GM23338 (cell line): ENCODE results near the gene SETMAR. TPM values are rescaled to one million over a fixed set of nuclear protein-coding genes. Genes with fewer than 3 reads are reported as not detected.

Experiments used
- ATAC-seq: fragments of 200-7000 bp; cut with Tn5 transposase; 3 replicates; pipeline ENCODE4 v1.9.1; 2020
- DNase-seq: peaks from one replicate; pipeline ENCODE4 v3.0.0-alpha.2; 2015; ENCODE audit warnings: low spot score
- H2AFZ ChIP-seq: fragments of 200-600 bp; sonication (generic); 2 replicates; pipeline ENCODE4 v1.8.0; 2016; ENCODE audit warnings: antibody characterized with exemption, mild to moderate bottlenecking, moderate library complexity
- H3F3A ChIP-seq: fragments of 200-600 bp; sonication (generic); replicated peaks from 2 replicates; pipeline ENCODE4 v1.8.0; 2017; ENCODE audit warnings: antibody characterized with exemption, mixed run types, low read depth
- H3K27ac ChIP-seq: fragments of 200-600 bp; sonication (generic); 2 replicates; pipeline ENCODE4 v1.6.1; 2016; ENCODE audit warnings: low read depth
- H3K27me3 ChIP-seq: fragments of 200-600 bp; sonication (generic); 2 replicates; pipeline ENCODE4 v1.8.0; 2016; ENCODE audit warnings: mild to moderate bottlenecking, mixed run types, moderate library complexity; ENCODE audit not compliant: insufficient read depth
- H3K36me3 ChIP-seq: fragments of 200-600 bp; sonication (generic); 2 replicates; pipeline ENCODE4 v1.8.0; 2016; ENCODE audit warnings: mild to moderate bottlenecking; ENCODE audit not compliant: insufficient read depth
- H3K4me1 ChIP-seq: fragments of 200-600 bp; sonication (generic); 2 replicates; pipeline ENCODE4 v1.8.0; 2016; ENCODE audit warnings: mild to moderate bottlenecking, moderate library complexity; ENCODE audit not compliant: insufficient read depth
- H3K4me2 ChIP-seq: fragments of 200-600 bp; sonication (generic); 2 replicates; pipeline ENCODE4 v1.7.1; 2017; ENCODE audit warnings: mixed run types
- H3K4me3 ChIP-seq: fragments of 200-600 bp; sonication (generic); 2 replicates; pipeline ENCODE4 v1.6.1; 2016; ENCODE audit warnings: mixed run types
- H3K79me2 ChIP-seq: fragments of 200-600 bp; sonication (generic); replicated peaks from 2 replicates; pipeline ENCODE4 v1.8.0; 2017; ENCODE audit warnings: mild to moderate bottlenecking; ENCODE audit not compliant: insufficient read depth
- H3K9me2 ChIP-seq: fragments of 200-600 bp; sonication (generic); 2 replicates; pipeline ENCODE4 v1.8.0; 2017; ENCODE audit not compliant: insufficient read depth
- H4K20me1 ChIP-seq: fragments of 200-600 bp; sonication (generic); replicated peaks from 2 replicates; pipeline ENCODE4 v1.8.0; 2017; ENCODE audit warnings: mild to moderate bottlenecking; ENCODE audit not compliant: insufficient read depth
- H3K27ac Mint-ChIP-seq: 2 replicates; pipeline ENCODE4 v1.8.0; 2020; ENCODE audit warnings: inconsistent platforms, mild to moderate bottlenecking, moderate library complexity, mixed read lengths
- H3K27me3 Mint-ChIP-seq: 3 replicates; pipeline ENCODE4 v1.8.0; 2022; ENCODE audit warnings: low read depth, mild to moderate bottlenecking, moderate library complexity, mixed read lengths, inconsistent platforms; ENCODE audit not compliant: insufficient read depth, poor library complexity
- H3K36me3 Mint-ChIP-seq: 3 replicates; pipeline ENCODE4 v1.8.0; 2021; ENCODE audit warnings: low read depth, mild to moderate bottlenecking, inconsistent platforms, moderate library complexity, mixed read lengths
- H3K4me1 Mint-ChIP-seq: 3 replicates; pipeline ENCODE4 v1.8.0; 2020; ENCODE audit warnings: mild to moderate bottlenecking, inconsistent platforms, mixed read lengths
- H3K4me3 Mint-ChIP-seq: 3 replicates; pipeline ENCODE4 v1.8.0; 2021; ENCODE audit warnings: moderate library complexity, mild to moderate bottlenecking, inconsistent platforms, mixed read lengths
- H3K9me3 Mint-ChIP-seq: 3 replicates; pipeline ENCODE4 v1.8.0; 2020; ENCODE audit warnings: moderate library complexity, mild to moderate bottlenecking, inconsistent platforms, mixed read lengths
- CTCF ChIP-seq, 2 experiments: fragments of 200-600 bp in 1 of 2; sonication (generic) in 1 of 2; conservative IDR thresholded peaks; 2 replicates each; pipeline versions ENCODE4 v1.5.1 to v1.6.1; 2016 to 2017; ENCODE audit warnings: antibody characterized with exemption in 2 of 2, low read depth in 2 of 2, mild to moderate bottlenecking in 2 of 2, moderate library complexity in 1 of 2
- EZH2phosphoT487 ChIP-seq: fragments of 200-600 bp; sonication (generic); IDR thresholded peaks from one replicate; pipeline ENCODE4 v1.8.1; 2018; ENCODE audit warnings: antibody characterized with exemption; ENCODE audit not compliant: unreplicated experiment
- JUNB ChIP-seq: IDR thresholded peaks from one replicate; pipeline ENCODE4 v1.6.1; 2016; ENCODE audit warnings: antibody characterized with exemption; ENCODE audit not compliant: unreplicated experiment
- POLR2AphosphoS5 ChIP-seq: IDR thresholded peaks from 2 replicates; pipeline ENCODE4 v1.6.1; 2016; ENCODE audit warnings: antibody characterized with exemption, low read depth
- REST ChIP-seq: IDR thresholded peaks from one replicate; pipeline ENCODE4 v1.6.1; 2018; ENCODE audit warnings: antibody characterized with exemption; ENCODE audit not compliant: unreplicated experiment
- STAT1 ChIP-seq: IDR thresholded peaks from one replicate; pipeline ENCODE4 v1.6.1; 2016; ENCODE audit warnings: antibody characterized with exemption; ENCODE audit not compliant: unreplicated experiment
- ZNF114 ChIP-seq: fragments of 250-450 bp; sonication (Bioruptor Pico); IDR thresholded peaks from 2 replicates; pipeline ENCODE4 v1.5.0; 2020; ENCODE audit warnings: mild to moderate bottlenecking, moderate library complexity
- ZNF331 ChIP-seq: fragments of 250-450 bp; sonication (Bioruptor Pico); IDR thresholded peaks from 2 replicates; pipeline ENCODE4 v1.5.0; 2020; ENCODE audit warnings: low read depth, mild to moderate bottlenecking, moderate library complexity
- ZNF462 ChIP-seq: fragments of 250-450 bp; sonication (Bioruptor Pico); IDR thresholded peaks from 2 replicates; pipeline ENCODE4 v1.5.0; 2020; ENCODE audit warnings: mild to moderate bottlenecking, moderate library complexity
- polyA plus RNA-seq: library from polyadenylated mRNA; unstranded; fragments of >200 nt; fragmentation: Nextera tagmentation; extraction: Ambion mirVana; gene quantifications from 2 replicates; pipeline ENCODE4 v1.2.1, GENCODE V29; 2016
- total RNA-seq: library from RNA; depleted of rRNA; stranded (reverse); fragments of >200 nt; shearing (Covaris generic); gene quantifications from 2 replicates; pipeline ENCODE4 v1.2.3, GENCODE V29; 2014

SETMAR gene
- total and polyA plus RNA-seq, 2 experiments from 2014 or later, result 11.2 to 19.8 TPM

- H3K9me2 ChIP-seq, result no peaks in the 10 kb centered on the region
- Mint-ChIP-seq H3K4me3 (no peak overlapping the region), H3K27ac (no peak overlapping the region), H3K36me3 (no peaks in the 10 kb centered on the region), H3K4me1 (no peaks in the 10 kb centered on the region; the same call in 2 of the 3 replicates), H3K27me3 (no peaks in the 10 kb centered on the region), H3K9me3 (no peaks in the 10 kb centered on the region)
- DNase-seq (no peak), ATAC-seq (no peak)
- H2AFZ ChIP-seq, result no peak overlapping the region
- H3K4me2 ChIP-seq, result no peak overlapping the region
- H3K27ac ChIP-seq, result no peak overlapping the region
- no peaks in the 10 kb centered on the region for H4K20me1 ChIP-seq
- H3K4me1 ChIP-seq, result no peaks in the 10 kb centered on the region
- no peak overlapping the region for H3K4me3 ChIP-seq
- TF ChIP-seq JUNB, result no peak
- TF ChIP-seq EZH2phosphoT487, result no peak
- no peak for TF ChIP-seq ZNF331 (CRISPR knock-in tag)
- TF ChIP-seq ZNF114 (CRISPR knock-in tag), result no peak
- TF ChIP-seq ZNF462, result no peak
- no peak for TF ChIP-seq CTCF (conservative IDR thresholded peaks at IDR 0.05; ENCODE audit: low read depth in 2 of 2)
- no peak for TF ChIP-seq REST
- TF ChIP-seq POLR2AphosphoS5, result no peak
- no peak for TF ChIP-seq STAT1
- H3K36me3 ChIP-seq, result no peaks in the 10 kb centered on the region
- no peaks in the 10 kb centered on the region for H3K79me2 ChIP-seq
- no peaks in the 10 kb centered on the region for H3K27me3 ChIP-seq
- H3F3A ChIP-seq, result no peaks in the 10 kb centered on the region
These were observed 53.6 kb downstream of the SETMAR start for GRCh38 chr3:4356546-4357410.
